Neural progenitor cell (in vitro differentiated cells): Measurements from ENCODE around the gene ZNF292.

Source experiments
- EZH2 ChIP-seq: fragments of 200-600 bp; sonication (generic); IDR thresholded peaks from 2 replicates; pipeline ENCODE4 v1.6.1; 2017; ENCODE audit warnings: antibody characterized with exemption, mild to moderate bottlenecking, moderate library complexity
- EZH2phosphoT487 ChIP-seq: fragments of 200-600 bp; sonication (generic); IDR thresholded peaks from 2 replicates; pipeline ENCODE4 v1.6.1; 2017; ENCODE audit warnings: antibody characterized with exemption
- TF ChIP-seq, protein P1 (sequence below): fragments of 200-600 bp; sonication (generic); IDR thresholded peaks from 2 replicates; pipeline ENCODE4 v1.5.1; 2017; ENCODE audit warnings: antibody characterized with exemption, mild to moderate bottlenecking

DNA sequence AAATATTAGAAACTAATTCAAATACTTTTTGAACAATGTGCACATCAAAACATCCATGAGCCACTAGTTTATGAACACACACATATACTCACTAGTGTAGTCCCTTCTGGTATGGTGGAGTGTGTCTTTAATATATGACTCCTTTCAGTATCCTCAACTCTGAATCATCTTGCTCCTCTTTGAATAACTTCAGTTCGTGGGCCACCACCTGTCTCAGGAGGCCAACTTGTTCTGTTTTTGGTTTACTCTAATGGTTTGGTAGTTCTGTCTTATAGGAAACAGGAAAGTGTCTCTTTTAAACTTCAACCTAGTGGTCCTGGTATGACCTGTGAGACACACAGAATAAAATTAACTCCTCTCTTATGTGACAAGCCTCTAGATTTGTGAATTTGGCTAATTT, 55.6 kb downstream of the ZNF292 start:
- TF ChIP-seq, protein P1, sequence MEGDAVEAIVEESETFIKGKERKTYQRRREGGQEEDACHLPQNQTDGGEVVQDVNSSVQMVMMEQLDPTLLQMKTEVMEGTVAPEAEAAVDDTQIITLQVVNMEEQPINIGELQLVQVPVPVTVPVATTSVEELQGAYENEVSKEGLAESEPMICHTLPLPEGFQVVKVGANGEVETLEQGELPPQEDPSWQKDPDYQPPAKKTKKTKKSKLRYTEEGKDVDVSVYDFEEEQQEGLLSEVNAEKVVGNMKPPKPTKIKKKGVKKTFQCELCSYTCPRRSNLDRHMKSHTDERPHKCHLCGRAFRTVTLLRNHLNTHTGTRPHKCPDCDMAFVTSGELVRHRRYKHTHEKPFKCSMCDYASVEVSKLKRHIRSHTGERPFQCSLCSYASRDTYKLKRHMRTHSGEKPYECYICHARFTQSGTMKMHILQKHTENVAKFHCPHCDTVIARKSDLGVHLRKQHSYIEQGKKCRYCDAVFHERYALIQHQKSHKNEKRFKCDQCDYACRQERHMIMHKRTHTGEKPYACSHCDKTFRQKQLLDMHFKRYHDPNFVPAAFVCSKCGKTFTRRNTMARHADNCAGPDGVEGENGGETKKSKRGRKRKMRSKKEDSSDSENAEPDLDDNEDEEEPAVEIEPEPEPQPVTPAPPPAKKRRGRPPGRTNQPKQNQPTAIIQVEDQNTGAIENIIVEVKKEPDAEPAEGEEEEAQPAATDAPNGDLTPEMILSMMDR = no peak
- TF ChIP-seq EZH2 (no peak), EZH2phosphoT487 (no peak)
